ENCODE results near the gene NRG2.

DNA sequence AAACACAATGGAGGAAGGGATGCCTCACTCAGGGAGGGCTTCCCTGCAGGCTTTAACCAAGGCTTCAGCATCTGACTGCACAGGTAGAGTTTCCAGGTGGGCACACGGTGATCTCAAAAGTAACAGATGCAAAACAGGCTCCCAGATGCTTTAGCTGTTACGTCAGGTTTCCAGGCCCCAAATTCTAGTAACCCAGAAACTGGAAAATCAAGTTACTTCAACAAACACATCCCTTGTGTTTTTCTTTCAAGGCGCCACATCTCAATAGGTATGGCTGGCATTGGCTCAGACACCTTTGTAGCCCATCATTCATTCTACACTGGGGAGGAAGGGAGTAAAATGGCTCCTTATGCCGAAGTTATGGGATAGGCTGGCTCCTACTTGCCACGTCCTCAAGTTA, 27.4 kb downstream of the NRG2 start:
- TF ChIP-seq TAF1 (IDR thresholded peaks at IDR 0.05; ENCODE audit: borderline replicate concordance, insufficient read depth, low read length) (no peak), POLR2AphosphoS5 (IDR thresholded peaks at IDR 0.05; ENCODE audit: low read depth, low read length) (no peak)

Data from PFSK-1 (cell line).